DOHH2 (cell line): ENCODE data around the gene TRIP6.

ENCODE experiments used
- EZH2phosphoT487 ChIP-seq: fragments of 200-600 bp; sonication (generic); IDR thresholded peaks from 2 replicates; pipeline ENCODE4 v1.6.1; 2017; ENCODE audit warnings: borderline replicate concordance, mild to moderate bottlenecking, antibody characterized with exemption, low read length, moderate library complexity, mixed read lengths
- TF ChIP-seq, protein P1 (sequence below): fragments of 200-600 bp; sonication (generic); IDR thresholded peaks from one replicate; pipeline ENCODE4 v1.5.1; 2014; ENCODE audit warnings: antibody characterized with exemption, mild to moderate bottlenecking, low read depth, low read length; ENCODE audit not compliant: poor library complexity, severe bottlenecking

GRCh38 chr7:100880645-100881044 lies 13.5 kb downstream of the TRIP6 start:
- TF ChIP-seq, protein P1, sequence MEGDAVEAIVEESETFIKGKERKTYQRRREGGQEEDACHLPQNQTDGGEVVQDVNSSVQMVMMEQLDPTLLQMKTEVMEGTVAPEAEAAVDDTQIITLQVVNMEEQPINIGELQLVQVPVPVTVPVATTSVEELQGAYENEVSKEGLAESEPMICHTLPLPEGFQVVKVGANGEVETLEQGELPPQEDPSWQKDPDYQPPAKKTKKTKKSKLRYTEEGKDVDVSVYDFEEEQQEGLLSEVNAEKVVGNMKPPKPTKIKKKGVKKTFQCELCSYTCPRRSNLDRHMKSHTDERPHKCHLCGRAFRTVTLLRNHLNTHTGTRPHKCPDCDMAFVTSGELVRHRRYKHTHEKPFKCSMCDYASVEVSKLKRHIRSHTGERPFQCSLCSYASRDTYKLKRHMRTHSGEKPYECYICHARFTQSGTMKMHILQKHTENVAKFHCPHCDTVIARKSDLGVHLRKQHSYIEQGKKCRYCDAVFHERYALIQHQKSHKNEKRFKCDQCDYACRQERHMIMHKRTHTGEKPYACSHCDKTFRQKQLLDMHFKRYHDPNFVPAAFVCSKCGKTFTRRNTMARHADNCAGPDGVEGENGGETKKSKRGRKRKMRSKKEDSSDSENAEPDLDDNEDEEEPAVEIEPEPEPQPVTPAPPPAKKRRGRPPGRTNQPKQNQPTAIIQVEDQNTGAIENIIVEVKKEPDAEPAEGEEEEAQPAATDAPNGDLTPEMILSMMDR, result no peak
- TF ChIP-seq EZH2phosphoT487, result no peak
